ENCODE measurements around the gene G2E3. TPM values are rescaled to one million over a fixed set of nuclear protein-coding genes. Genes with fewer than 3 reads are reported as not detected.

Gene G2E3
- total RNA-seq, 1 donor from 2014 or later: 14.0 TPM

DNA sequence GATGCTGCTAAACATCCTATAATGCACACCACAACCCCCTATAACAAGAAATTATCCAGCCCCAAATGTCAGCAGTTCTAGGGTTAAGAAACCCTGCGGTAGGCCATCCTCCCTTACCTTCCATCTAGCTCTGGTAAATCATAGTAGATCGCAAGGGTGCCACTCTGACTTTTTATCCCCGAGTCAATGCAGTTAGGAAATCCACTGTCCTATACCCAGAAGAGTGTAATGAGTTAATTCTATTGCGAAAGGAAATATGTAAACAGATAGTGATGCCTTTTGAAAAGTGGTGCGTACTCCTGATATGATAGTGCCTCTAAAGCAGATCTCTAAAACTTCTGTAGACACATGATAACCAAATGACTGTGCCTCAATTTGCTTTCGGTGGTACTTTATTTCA lies 93.0 kb downstream of the G2E3 start:
- intact Hi-C loops (cut with DNase I): no loop called here
- no peaks in the 10 kb centered on the region for H3K4me1 ChIP-seq
- H3K27me3 ChIP-seq: no peaks in the 10 kb centered on the region
- DNase-seq: no peak
- H3K9me3 ChIP-seq: no peaks in the 10 kb centered on the region
- H3K27ac ChIP-seq: no peak overlapping the region
- peaks cover 87% of the 10 kb centered on the region for H3K36me3 ChIP-seq
- no peak for ATAC-seq
- H3K4me3 ChIP-seq: no peak overlapping the region
- TF ChIP-seq, protein P1, sequence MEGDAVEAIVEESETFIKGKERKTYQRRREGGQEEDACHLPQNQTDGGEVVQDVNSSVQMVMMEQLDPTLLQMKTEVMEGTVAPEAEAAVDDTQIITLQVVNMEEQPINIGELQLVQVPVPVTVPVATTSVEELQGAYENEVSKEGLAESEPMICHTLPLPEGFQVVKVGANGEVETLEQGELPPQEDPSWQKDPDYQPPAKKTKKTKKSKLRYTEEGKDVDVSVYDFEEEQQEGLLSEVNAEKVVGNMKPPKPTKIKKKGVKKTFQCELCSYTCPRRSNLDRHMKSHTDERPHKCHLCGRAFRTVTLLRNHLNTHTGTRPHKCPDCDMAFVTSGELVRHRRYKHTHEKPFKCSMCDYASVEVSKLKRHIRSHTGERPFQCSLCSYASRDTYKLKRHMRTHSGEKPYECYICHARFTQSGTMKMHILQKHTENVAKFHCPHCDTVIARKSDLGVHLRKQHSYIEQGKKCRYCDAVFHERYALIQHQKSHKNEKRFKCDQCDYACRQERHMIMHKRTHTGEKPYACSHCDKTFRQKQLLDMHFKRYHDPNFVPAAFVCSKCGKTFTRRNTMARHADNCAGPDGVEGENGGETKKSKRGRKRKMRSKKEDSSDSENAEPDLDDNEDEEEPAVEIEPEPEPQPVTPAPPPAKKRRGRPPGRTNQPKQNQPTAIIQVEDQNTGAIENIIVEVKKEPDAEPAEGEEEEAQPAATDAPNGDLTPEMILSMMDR (IDR thresholded peaks at IDR 0.05): no peak

DNA sequence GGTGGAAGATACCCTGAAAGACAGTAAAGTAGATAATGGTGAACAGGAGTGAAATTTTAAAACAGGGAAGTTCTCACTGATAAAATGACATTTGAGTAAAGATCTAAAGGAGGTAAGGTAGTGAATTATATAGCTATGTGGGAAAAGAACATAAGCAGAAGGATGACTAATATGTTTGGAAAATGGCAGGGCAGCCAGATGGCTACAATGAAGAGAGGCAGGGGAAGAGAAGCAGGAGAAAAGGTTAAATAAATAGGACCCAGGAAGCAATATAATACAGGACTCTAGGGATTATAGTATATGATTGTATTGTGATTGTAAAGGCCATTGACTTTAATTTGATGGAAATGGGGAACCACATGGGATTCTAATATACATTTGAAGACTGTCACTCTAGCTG lies 96.2 kb downstream of the G2E3 start:
- Histone ChIP-seq H3K27me3 (no peaks in the 10 kb centered on the region), H3K36me3 (peaks cover 81% of the 10 kb centered on the region), H3K4me3 (no peak overlapping the region), H3K4me1 (no peaks in the 10 kb centered on the region), H3K27ac (no peak overlapping the region), H3K9me3 (no peaks in the 10 kb centered on the region)
- ATAC-seq: no peak
- intact Hi-C loops (cut with DNase I): no loop called here
- DNase-seq: no peak
- TF ChIP-seq, protein P1 (IDR thresholded peaks at IDR 0.05): no peak

DNA sequence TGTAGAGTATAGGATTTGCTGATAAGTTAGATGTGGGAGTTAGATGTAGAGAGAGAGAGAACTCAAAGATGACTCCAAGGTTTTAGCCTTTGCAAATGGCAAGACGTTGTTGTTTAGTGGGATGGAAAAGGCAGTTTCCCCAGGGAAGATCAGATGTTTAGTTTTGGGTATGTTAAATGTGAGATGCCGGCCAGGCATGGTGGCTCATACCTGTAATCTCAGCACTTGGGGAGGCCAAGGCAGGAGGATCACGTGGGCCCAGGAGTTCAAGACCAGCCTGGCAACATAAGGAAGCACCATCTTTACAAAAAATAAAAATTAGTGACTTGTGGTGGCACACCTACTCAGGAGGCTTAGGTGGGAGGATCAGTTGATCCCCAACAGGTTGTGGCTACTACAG lies 96.7 kb downstream of the G2E3 start:
- TF ChIP-seq, protein P1 (IDR thresholded peaks at IDR 0.05): no peak
- ATAC-seq (no peak), DNase-seq (no peak)
- no peaks in the 10 kb centered on the region for H3K9me3 ChIP-seq
- intact Hi-C loops (cut with DNase I): no loop called here
- H3K4me1 ChIP-seq: no peaks in the 10 kb centered on the region
- peaks cover 79% of the 10 kb centered on the region for H3K36me3 ChIP-seq
- no peak overlapping the region for H3K4me3 ChIP-seq
- no peak overlapping the region for H3K27ac ChIP-seq
- no peaks in the 10 kb centered on the region for H3K27me3 ChIP-seq

DNA sequence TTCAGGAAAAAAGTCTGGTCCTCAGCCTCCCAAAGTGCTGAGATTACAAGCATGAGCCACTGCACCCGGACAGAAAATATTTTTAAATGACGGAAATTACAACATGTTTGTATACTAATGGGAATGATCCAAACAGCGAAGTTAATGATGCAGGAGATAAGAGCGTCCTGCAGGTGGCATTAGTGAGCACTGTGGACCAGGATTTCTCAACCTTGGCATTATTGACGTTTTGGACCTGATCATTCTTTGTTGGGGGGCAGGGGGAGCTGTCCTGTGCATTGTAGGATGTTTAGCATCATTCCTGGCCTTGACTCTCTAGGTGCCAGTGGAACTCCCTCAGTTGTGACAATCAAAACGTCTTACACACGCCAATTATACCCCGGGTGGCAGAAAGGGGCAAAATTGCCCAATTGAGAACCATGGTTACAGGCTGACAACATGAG lies 97.3 kb downstream of the G2E3 start:
- peak; percentile 84 for ATAC-seq
- intact Hi-C loops (cut with DNase I): no loop called here
- H3K27ac ChIP-seq: no peak overlapping the region

DNA sequence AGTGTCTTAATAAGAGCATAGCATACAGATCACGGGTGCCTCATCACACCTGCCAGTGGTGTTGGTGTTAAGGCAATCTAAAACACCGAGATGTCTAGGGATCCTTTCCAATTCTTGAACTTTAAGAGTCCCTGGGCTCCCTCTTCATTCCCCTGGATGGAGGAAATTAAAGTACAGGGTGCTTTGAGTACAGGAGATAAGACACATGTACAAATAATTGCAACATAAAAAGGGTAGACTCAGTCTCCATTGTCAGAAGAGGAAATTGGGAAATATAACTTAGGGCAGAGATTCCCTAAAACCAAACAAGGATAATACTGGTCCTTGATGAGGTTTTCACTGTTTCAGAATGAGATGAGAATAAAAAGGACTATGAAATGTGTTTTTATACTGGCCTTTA lies 98.1 kb downstream of the G2E3 start:
- TF ChIP-seq, protein P1 (IDR thresholded peaks at IDR 0.05): no peak
- H3K9me3 ChIP-seq: no peaks in the 10 kb centered on the region
- ATAC-seq (no peak), DNase-seq (no peak)
- H3K4me1 ChIP-seq: no peaks in the 10 kb centered on the region
- H3K27me3 ChIP-seq: no peaks in the 10 kb centered on the region
- H3K36me3 ChIP-seq: peaks cover 70% of the 10 kb centered on the region
- intact Hi-C loops (cut with DNase I): no loop called here
- H3K4me3 ChIP-seq: no peak overlapping the region
- no peak overlapping the region for H3K27ac ChIP-seq

More for the DNA sequence above, 97.3 kb downstream of the G2E3 start:
- DNase-seq: no peak
- TF ChIP-seq, protein P1 (IDR thresholded peaks at IDR 0.05): peak; percentile 74
- no peak overlapping the region for H3K4me3 ChIP-seq
- H3K4me1 ChIP-seq: no peaks in the 10 kb centered on the region
- no peaks in the 10 kb centered on the region for H3K27me3 ChIP-seq
- peaks cover 79% of the 10 kb centered on the region for H3K36me3 ChIP-seq
- no peaks in the 10 kb centered on the region for H3K9me3 ChIP-seq

DNA sequence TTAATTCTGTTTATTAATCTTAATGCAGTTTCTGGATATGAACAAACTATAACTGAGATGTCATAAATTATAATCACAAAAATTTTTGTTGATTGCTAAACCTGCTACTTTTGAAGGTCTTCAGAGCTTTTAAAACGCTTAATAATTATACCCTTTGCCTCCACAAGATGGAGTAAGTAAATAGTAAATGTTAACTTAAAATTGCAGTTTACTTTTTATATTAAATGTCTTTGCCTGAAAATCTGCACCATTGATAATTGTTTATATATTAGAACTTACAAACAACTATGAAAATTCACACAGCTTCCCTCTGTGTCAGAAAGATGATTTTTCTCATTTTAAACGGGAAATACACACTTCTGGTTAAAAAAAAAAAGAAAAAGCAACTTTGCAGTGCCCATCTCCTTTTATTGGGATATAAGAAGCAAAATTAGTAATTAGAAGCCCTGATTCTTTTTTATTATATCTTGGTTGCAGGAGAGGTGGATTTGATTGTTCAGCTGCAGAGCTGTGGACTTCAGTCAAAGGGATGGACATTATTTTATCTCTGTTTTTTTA lies 98.7 kb downstream of the G2E3 start:
- TF ChIP-seq, protein P1 (IDR thresholded peaks at IDR 0.05): peak; percentile 34
- H3K27me3 ChIP-seq: no peaks in the 10 kb centered on the region
- no peaks in the 10 kb centered on the region for H3K4me1 ChIP-seq
- intact Hi-C loops (cut with DNase I): no loop called here
- H3K27ac ChIP-seq: no peak overlapping the region
- no peak for ATAC-seq
- H3K36me3 ChIP-seq: peaks cover 64% of the 10 kb centered on the region
- no peak overlapping the region for H3K4me3 ChIP-seq
- no peak for DNase-seq
- H3K9me3 ChIP-seq: no peaks in the 10 kb centered on the region

All from upper lobe of right lung (tissue), 1 donor.